Prostate gland (tissue), 2 donors: ENCODE measurements around the gene NUP50. TPM values are rescaled to one million over a fixed set of nuclear protein-coding genes. Genes with fewer than 3 reads are reported as not detected.

Source experiments
- DNase-seq: peaks from one replicate; pipeline ENCODE4 v3.0.0-alpha.2; 2019; ENCODE audit warnings: low spot score
- H3K27ac ChIP-seq, 2 donors: fragments of 200-600 bp; sonication (generic); 2 replicates each; pipeline ENCODE4 v1.5.1; 2017 to 2019
- H3K27me3 ChIP-seq: fragments of 200-600 bp; sonication (generic); replicated peaks from 2 replicates; pipeline ENCODE4 v1.5.1; 2019; ENCODE audit not compliant: insufficient read depth
- H3K36me3 ChIP-seq, 2 donors: fragments of 200-600 bp; sonication (generic); 1 replicate in 1 of 2; 2 replicates in 1 of 2; pipeline versions ENCODE4 v1.5.1 to v1.8.1; 2017 to 2019
- H3K4me1 ChIP-seq: fragments of 200-600 bp; sonication (generic); replicated peaks from 2 replicates; pipeline ENCODE4 v1.5.1; 2019
- H3K4me3 ChIP-seq, 2 donors: fragments of 200-600 bp; sonication (generic); 2 replicates each; pipeline ENCODE4 v1.5.1; 2017 to 2019
- H3K9me3 ChIP-seq: fragments of 200-600 bp; sonication (generic); 2 replicates; pipeline ENCODE4 v1.5.1; 2017
- POLR2A ChIP-seq: fragments of 450-650 bp; IDR thresholded peaks from one replicate; pipeline ENCODE4 v1.6.1; 2016; ENCODE audit warnings: antibody characterized with exemption, mild to moderate bottlenecking
- POLR2AphosphoS5 ChIP-seq: sonication (generic); formaldehyde crosslinking; IDR thresholded peaks from one replicate; pipeline ENCODE4 v1.6.1; 2017; ENCODE audit warnings: antibody characterized with exemption
- WGBS: methylation state at CpG from one replicate; pipeline ENCODE4 v1.1.5; 2018; 5-methylcytosine and 5-hydroxymethylcytosine counted together
- intact Hi-C: fragments of 100-400 bp; cut with DNase I; formaldehyde crosslinking; loops from one replicate; pipeline ENCODE4 v1.14.2; 2022
- total RNA-seq, 2 donors: library from RNA; depleted of rRNA; stranded (reverse); fragments of >200 nt; gene quantifications; one replicate each; pipeline ENCODE4 v1.1.0, GENCODE V29; 2016
- TF ChIP-seq, protein P1 (sequence below), 4 experiments: fragments of 200-600 bp in 2 of 4; fragments of 450-650 bp in 2 of 4; sonication (generic) in 2 of 4; IDR thresholded peaks; 1 replicate in 3 of 4; 2 replicates in 1 of 4; pipeline ENCODE4 v1.5.1; 2016 to 2019; ENCODE audit warnings: antibody characterized with exemption in 4 of 4, mild to moderate bottlenecking in 2 of 4, moderate library complexity in 2 of 4

The NUP50 gene
- total RNA-seq, 2 donors from 2014 or later, result 51.4 to 101 TPM

DNA sequence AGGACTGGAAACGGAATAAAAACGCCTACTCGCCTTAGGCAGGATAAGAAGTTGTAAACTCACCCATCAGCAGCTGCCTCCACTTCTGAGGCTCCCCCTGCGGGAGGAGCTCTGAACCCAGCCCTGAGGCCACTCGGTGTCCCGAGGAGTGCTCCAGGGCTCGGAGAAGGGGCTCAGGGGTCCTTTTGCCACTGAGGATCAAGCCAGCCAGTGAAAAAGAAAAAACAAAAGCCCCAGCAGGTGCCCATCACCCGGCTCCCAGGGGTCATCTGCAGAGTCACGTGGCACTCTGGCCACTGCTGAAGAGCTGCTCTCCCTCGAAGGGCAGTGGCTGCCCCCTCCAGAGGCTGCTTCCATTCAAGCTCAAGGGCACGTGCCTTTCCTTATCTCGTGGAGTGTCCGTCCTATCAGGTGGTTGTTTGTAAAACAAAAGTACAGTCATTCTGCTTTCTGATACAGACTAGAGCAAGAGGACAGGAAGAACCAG lies 29.0 kb downstream of the NUP50 start:
- 54% methylated on average over 13 of the region's 13 CpGs for WGBS
- Histone ChIP-seq H3K9me3 (no peaks in the 10 kb centered on the region), H3K27ac (no peak overlapping the region), H3K4me3 (no peak overlapping the region), H3K36me3 (peaks cover 0 to 7% of the 10 kb centered on the region in 2 donors), H3K27me3 (no peaks in the 10 kb centered on the region), H3K4me1 (peaks cover 8% of the 10 kb centered on the region)
- TF ChIP-seq POLR2AphosphoS5, result no peak
- no peak for TF ChIP-seq POLR2A
- TF ChIP-seq, protein P1, sequence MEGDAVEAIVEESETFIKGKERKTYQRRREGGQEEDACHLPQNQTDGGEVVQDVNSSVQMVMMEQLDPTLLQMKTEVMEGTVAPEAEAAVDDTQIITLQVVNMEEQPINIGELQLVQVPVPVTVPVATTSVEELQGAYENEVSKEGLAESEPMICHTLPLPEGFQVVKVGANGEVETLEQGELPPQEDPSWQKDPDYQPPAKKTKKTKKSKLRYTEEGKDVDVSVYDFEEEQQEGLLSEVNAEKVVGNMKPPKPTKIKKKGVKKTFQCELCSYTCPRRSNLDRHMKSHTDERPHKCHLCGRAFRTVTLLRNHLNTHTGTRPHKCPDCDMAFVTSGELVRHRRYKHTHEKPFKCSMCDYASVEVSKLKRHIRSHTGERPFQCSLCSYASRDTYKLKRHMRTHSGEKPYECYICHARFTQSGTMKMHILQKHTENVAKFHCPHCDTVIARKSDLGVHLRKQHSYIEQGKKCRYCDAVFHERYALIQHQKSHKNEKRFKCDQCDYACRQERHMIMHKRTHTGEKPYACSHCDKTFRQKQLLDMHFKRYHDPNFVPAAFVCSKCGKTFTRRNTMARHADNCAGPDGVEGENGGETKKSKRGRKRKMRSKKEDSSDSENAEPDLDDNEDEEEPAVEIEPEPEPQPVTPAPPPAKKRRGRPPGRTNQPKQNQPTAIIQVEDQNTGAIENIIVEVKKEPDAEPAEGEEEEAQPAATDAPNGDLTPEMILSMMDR (IDR thresholded peaks at IDR 0.05), result no peak
- no peak for DNase-seq
- intact Hi-C loops, result no loop called here

DNA sequence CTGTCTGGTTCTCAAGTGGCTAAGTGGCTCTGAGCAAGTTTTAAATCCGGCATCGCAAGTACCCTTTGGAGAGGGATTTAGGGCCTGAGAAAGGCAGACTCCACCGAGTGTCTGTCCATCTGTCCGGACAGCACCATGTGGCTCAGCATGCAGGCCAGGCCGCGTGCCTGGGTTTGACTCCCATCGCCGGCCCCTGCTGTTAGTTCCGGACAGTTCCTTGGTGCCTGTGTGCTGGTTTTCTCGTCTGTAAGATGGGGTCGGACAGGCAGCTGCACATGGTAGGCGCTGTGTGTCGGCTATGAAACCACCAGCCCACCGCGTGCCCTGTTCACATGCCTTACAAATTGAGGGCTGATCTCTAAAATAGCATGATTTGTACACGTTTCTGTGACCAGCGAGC lies 31.0 kb downstream of the NUP50 start:
- Histone ChIP-seq H3K27ac (no peak overlapping the region), H3K4me3 (no peak overlapping the region), H3K4me1 (peaks cover 6% of the 10 kb centered on the region), H3K36me3 (peaks cover 0 to 7% of the 10 kb centered on the region in 2 donors), H3K27me3 (no peaks in the 10 kb centered on the region), H3K9me3 (no peaks in the 10 kb centered on the region)
- no peak for TF ChIP-seq POLR2A
- DNase-seq, result no peak
- WGBS, result 93% methylated on average over 17 of the region's 17 CpGs
- intact Hi-C loops, result no loop called here

DNA sequence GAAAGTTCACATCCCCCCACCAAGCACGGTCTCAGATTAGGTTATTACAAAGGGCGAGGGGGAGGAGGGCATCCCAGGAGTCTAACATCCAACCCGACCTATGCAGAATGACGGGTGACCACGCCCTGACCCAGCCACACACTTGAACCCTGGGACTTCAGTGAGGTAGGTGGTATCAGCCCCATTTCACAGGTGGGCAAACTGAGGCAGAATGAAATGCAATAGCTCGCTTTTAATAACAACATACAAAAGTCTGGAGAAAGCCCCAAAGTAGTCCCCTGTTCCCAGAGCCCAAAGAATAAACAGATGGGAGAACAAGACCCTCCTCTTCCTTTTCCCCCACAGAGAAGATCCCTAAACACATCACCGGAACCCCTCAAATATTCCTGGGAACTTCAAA lies 31.9 kb downstream of the NUP50 start:
- 93% methylated on average over 7 of the region's 7 CpGs for WGBS

DNA sequence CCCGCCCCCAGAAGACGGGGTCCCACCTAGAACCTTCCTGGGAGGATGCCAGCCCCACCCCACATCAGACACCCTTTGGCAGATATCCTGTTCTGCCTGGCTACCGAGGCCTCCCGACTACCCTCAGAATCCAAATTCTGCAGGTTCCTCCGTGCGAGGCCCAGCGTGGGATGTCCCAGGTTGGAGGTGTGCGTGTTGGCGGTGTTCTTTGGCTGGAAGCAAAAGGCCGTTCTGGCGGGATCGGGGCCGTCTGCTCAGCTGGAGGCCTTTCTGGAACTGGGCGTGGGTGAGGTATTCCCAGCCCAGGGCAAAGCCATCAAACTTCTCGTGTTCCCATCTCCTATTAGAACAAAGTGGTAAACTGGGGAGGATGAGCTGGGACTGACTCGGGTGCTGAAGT lies 32.6 kb downstream of the NUP50 start:
- H3K36me3 ChIP-seq, result peaks cover 0 to 7% of the 10 kb centered on the region in 2 donors
- 89% methylated on average over 13 of the region's 16 CpGs for WGBS
- no peak for DNase-seq
- TF ChIP-seq POLR2AphosphoS5 (no peak), POLR2A (no peak)
- TF ChIP-seq, protein P1 (IDR thresholded peaks at IDR 0.05), result no peak
- no peaks in the 10 kb centered on the region for H3K27me3 ChIP-seq
- intact Hi-C loops, result no loop called here
- no peak overlapping the region for H3K27ac ChIP-seq
- no peaks in the 10 kb centered on the region for H3K4me1 ChIP-seq
- H3K4me3 ChIP-seq, result no peak overlapping the region
- H3K9me3 ChIP-seq, result no peaks in the 10 kb centered on the region

More for the DNA sequence above, 31.9 kb downstream of the NUP50 start:
- Histone ChIP-seq H3K4me3 (no peak overlapping the region), H3K9me3 (no peaks in the 10 kb centered on the region), H3K4me1 (no peaks in the 10 kb centered on the region), H3K27ac (no peak overlapping the region), H3K36me3 (peaks cover 0 to 7% of the 10 kb centered on the region in 2 donors), H3K27me3 (no peaks in the 10 kb centered on the region)
- no peak for DNase-seq
- intact Hi-C loops, result no loop called here
- no peak for TF ChIP-seq POLR2AphosphoS5

DNA sequence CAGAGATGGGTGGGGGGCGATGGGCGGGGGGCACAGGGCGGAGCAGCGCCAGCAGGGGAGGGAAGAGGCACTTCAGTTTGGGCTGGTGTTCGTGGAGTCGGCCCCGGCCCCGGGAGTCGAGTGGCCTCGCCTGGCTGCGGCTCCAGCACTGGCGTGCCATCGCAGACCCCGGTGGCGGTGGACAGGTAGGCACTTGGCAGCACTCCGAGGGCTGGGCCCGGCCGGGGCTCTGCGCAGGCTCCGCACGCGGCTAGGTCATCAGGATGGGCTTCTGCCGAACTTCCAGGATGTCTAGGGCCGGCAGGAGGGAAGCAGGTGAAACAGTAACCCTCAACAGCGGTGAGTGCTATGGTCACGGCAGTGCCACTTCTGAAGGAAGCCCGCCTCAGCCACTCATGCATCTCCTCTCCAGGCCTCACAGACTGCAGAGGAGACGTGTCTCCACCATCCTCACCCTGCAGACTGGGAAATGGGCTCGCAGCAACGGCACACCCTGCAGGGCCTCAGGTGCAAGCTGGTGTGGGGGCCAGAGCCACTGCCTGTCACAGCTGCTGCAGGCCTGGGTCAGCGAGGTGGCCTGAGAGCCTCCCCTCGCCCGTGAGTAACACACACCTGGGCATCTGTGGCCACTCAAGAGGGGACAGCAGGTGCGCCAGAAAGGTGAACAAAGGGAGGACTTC lies 33.3 kb downstream of the NUP50 start:
- H3K27ac ChIP-seq, result no peak overlapping the region
- no peaks in the 10 kb centered on the region for H3K27me3 ChIP-seq
- no peaks in the 10 kb centered on the region for H3K4me1 ChIP-seq
- H3K36me3 ChIP-seq, result peaks cover 0 to 7% of the 10 kb centered on the region in 2 donors
- no peaks in the 10 kb centered on the region for H3K9me3 ChIP-seq
- no peak for DNase-seq
- intact Hi-C loops, result no loop called here
- 85% methylated on average over 33 of the region's 34 CpGs for WGBS
- H3K4me3 ChIP-seq, result no peak overlapping the region
- TF ChIP-seq, protein P1 (IDR thresholded peaks at IDR 0.05), result no peak
- TF ChIP-seq POLR2AphosphoS5, result no peak
- TF ChIP-seq POLR2A, result no peak
